ENCODE measurements around the gene SMIM13. TPM values are rescaled to one million over a fixed set of nuclear protein-coding genes. Genes with fewer than 3 reads are reported as not detected.

Gene SMIM13
- total RNA-seq, 3 donors from 2014 or later (not counting 1 experiment from before 2014, with no cell fraction given): 5.3 to 10.3 (median 9.8) TPM

DNA sequence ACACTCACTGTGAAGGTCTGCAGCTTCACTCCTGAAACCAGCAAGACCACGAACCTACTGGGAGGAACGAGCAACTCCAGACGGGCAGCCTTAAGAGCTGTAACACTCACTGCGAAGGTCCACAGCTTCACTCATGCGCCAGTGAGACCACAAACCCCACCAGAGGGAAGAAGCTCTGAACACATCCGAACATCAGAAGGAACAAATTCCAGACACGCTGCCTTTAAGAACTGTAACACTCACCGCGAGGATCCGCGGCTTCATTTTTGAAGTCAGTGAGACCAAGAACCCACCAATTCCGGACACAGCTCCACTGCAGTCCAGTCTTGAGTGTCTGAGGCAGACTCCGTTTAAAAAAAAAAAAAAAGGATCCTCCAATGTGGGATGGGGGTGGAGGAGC, 78.3 kb downstream of the SMIM13 start:
- Mint-ChIP-seq H3K27me3 (ENCODE audit: low read depth in 2 of 2) (no peaks in the 10 kb centered on the region), H3K36me3 (no peaks in the 10 kb centered on the region), H3K9me3 (no peaks in the 10 kb centered on the region), H3K4me1 (peaks cover 12 to 19% of the 10 kb centered on the region in 2 donors), H3K4me3 (peak overlapping the region; percentile 80), H3K27ac (peak overlapping the region in 1 of 2 donors; percentile 75)
- Histone ChIP-seq H3K27ac (ENCODE audit: low read length) (no peak overlapping the region), H3K36me3 (ENCODE audit: control insufficient read depth, insufficient read depth, low read length) (no peaks in the 10 kb centered on the region), H3K4me3 (ENCODE audit: low read length) (no peak overlapping the region), H3K9me3 (ENCODE audit: control insufficient read depth, insufficient read depth, low read length) (no peaks in the 10 kb centered on the region), H3K27me3 (ENCODE audit: control insufficient read depth, insufficient read depth, low read length) (no peaks in the 10 kb centered on the region), H3K4me1 (ENCODE audit: control insufficient read depth, insufficient read depth, low read length) (peaks cover 6% of the 10 kb centered on the region)
- DNase-seq (no peak), ATAC-seq (no peak)
- intact Hi-C loops (cut with micrococcal nuclease): loop anchor here (1.0 to 5.0 kb wide), 4 partner anchors 28 to 324 kb away; partner anchors contain the start of gene NEDD9
- TF ChIP-seq, protein P1, sequence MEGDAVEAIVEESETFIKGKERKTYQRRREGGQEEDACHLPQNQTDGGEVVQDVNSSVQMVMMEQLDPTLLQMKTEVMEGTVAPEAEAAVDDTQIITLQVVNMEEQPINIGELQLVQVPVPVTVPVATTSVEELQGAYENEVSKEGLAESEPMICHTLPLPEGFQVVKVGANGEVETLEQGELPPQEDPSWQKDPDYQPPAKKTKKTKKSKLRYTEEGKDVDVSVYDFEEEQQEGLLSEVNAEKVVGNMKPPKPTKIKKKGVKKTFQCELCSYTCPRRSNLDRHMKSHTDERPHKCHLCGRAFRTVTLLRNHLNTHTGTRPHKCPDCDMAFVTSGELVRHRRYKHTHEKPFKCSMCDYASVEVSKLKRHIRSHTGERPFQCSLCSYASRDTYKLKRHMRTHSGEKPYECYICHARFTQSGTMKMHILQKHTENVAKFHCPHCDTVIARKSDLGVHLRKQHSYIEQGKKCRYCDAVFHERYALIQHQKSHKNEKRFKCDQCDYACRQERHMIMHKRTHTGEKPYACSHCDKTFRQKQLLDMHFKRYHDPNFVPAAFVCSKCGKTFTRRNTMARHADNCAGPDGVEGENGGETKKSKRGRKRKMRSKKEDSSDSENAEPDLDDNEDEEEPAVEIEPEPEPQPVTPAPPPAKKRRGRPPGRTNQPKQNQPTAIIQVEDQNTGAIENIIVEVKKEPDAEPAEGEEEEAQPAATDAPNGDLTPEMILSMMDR (IDR thresholded peaks at IDR 0.05): no peak
- WGBS (ENCODE audit: insufficient coverage): 88% methylated on average over 13 of the region's 13 CpGs

DNA sequence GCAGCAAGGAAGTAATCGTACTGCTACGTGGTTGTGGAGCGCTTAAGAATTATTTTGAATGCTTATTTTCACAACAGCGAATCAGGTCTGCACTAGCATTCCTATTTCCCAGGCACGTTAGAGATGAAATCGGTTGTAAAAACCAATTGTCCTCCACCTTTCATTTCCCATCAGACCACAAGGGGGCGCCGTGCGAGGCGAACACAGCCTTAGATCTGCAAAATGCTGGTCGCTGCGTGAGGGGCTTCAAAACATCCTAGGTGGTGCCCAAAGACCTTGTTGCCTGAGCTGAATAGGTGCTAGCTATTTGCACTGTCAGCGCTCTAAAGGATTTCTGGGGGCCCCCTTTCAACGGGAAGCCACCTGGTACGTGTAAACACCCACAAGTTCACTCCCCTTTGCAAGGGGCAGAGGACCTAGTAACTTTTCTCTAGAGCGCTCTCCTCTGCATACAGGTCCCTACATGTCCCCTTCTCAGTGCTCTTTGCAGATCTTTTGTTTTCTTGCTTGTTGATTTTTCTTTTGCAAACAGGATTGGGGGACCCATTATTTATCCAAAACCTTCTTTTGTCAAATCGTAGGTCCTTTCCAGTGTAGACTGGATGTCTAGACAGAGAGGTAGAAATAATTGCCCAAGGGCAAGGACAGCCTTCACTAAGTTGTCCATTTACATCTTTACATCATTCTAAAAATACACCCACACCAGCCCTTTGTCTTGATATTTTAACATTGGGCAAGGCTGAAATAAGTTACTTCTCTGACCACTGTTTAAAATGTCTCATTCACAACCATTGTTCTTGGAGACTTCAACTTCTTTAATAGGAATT, 79.1 kb downstream of the SMIM13 start:
- ATAC-seq: peak; percentile 75 to 89 (median 83)
- Histone ChIP-seq H3K4me3 (ENCODE audit: low read length) (no peak overlapping the region), H3K4me1 (ENCODE audit: control insufficient read depth, insufficient read depth, low read length) (peaks cover 6% of the 10 kb centered on the region), H3K27ac (ENCODE audit: low read length) (no peak overlapping the region), H3K27me3 (ENCODE audit: control insufficient read depth, insufficient read depth, low read length) (no peaks in the 10 kb centered on the region), H3K9me3 (ENCODE audit: control insufficient read depth, insufficient read depth, low read length) (no peaks in the 10 kb centered on the region), H3K36me3 (ENCODE audit: control insufficient read depth, insufficient read depth, low read length) (no peaks in the 10 kb centered on the region)
- TF ChIP-seq, protein P1 (IDR thresholded peaks at IDR 0.05): peak; percentile 89
- Mint-ChIP-seq H3K9me3 (no peaks in the 10 kb centered on the region), H3K36me3 (no peaks in the 10 kb centered on the region), H3K27me3 (ENCODE audit: low read depth in 2 of 2) (no peaks in the 10 kb centered on the region), H3K4me1 (peaks cover 12 to 19% of the 10 kb centered on the region in 2 donors), H3K4me3 (peak overlapping the region; percentile 80), H3K27ac (peak overlapping the region in 1 of 2 donors; percentile 75)
- intact Hi-C loops (cut with micrococcal nuclease): loop anchor here (1.0 to 5.0 kb wide), 4 partner anchors 28 to 324 kb away; partner anchors contain the start of gene NEDD9
- DNase-seq: peak; percentile 76 to 86
- 18% methylated on average over 16 of the region's 17 CpGs for WGBS (ENCODE audit: insufficient coverage)

DNA sequence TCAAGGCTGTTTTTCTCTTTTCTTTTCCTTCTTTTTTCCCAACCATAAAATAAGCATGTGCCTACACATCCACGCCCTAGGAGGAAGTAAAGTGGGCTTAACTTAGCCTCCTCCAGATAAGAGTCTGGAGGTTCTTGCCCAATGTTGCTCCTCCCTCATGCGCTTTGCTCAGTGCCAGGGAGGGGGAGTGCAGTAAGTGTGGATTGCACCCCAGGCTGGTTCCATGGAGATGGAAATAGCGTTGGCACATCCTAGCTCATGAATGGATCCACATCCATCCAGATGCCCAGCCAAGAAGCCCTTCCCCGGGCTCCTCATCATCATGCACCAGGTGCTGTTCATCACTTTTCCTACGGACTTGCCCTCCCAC, 80.6 kb downstream of the SMIM13 start:
- 93% methylated on average over 4 of the region's 5 CpGs for WGBS (ENCODE audit: insufficient coverage)
- no peaks in the 10 kb centered on the region for H3K36me3 Mint-ChIP-seq
- Histone ChIP-seq H3K36me3 (ENCODE audit: control insufficient read depth, insufficient read depth, low read length) (no peaks in the 10 kb centered on the region), H3K9me3 (ENCODE audit: control insufficient read depth, insufficient read depth, low read length) (no peaks in the 10 kb centered on the region), H3K27ac (ENCODE audit: low read length) (no peak overlapping the region), H3K27me3 (ENCODE audit: control insufficient read depth, insufficient read depth, low read length) (no peaks in the 10 kb centered on the region), H3K4me1 (ENCODE audit: control insufficient read depth, insufficient read depth, low read length) (peaks cover 6% of the 10 kb centered on the region), H3K4me3 (ENCODE audit: low read length) (no peak overlapping the region)
- H3K27ac Mint-ChIP-seq: peak overlapping the region in 1 of 2 donors; percentile 49
- H3K9me3 Mint-ChIP-seq: no peaks in the 10 kb centered on the region
- no peaks in the 10 kb centered on the region for H3K27me3 Mint-ChIP-seq (ENCODE audit: low read depth in 2 of 2)
- H3K4me1 Mint-ChIP-seq: peaks cover 12 to 19% of the 10 kb centered on the region in 2 donors
- intact Hi-C loops (cut with micrococcal nuclease): loop anchor here (5.0 kb wide), 1 partner anchor 243 kb away; no protein-coding TSS in a partner anchor
- no peak overlapping the region for H3K4me3 Mint-ChIP-seq
- ATAC-seq (no peak), DNase-seq (no peak)
- TF ChIP-seq, protein P1 (IDR thresholded peaks at IDR 0.05): no peak
